PC-3 (cell line): ENCODE data around the gene DHX29. TPM values are rescaled to one million over a fixed set of nuclear protein-coding genes. Genes with fewer than 3 reads are reported as not detected.
A peak's percentile ranks its signal among the peaks of the same experiment; 100 is the strongest.

ENCODE experiments used
- ATAC-seq: fragments of 200-7000 bp; cut with Tn5 transposase; 2 replicates; pipeline ENCODE4 v1.9.1; 2020; ENCODE audit warnings: mild to moderate bottlenecking, moderate library complexity
- BruUV-seq: library from RNA; stranded (reverse); fragments of 400-500 nt; replicated peaks from 2 replicates; lab custom pipeline; 2021; lab: Mats Ljungman, UMichigan
- CTCF ChIA-PET: fragments of 300-600 bp; sonication (Branson Sonifier 250); formaldehyde crosslinking; loops from one replicate; lab custom pipeline; 2022; ENCODE audit warnings: antibody characterized with exemption; lab: Charles Lee
- POLR2A ChIA-PET: fragments of 300-600 bp; sonication (Branson Sonifier 250); formaldehyde crosslinking; loops from one replicate; lab custom pipeline; 2022; ENCODE audit warnings: antibody characterized with exemption; ENCODE audit not compliant: unreplicated experiment; lab: Charles Lee
- DNase-seq: peaks from one replicate; pipeline ENCODE4 v3.0.0-alpha.2; 2015
- H2AFZ ChIP-seq: fragments of 300-600 bp; sonication (generic); 2 replicates; pipeline ENCODE4 v1.6.0; 2016; ENCODE audit warnings: antibody characterized with exemption, low read length
- H3F3A ChIP-seq: fragments of 300-600 bp; sonication (generic); one replicate; pipeline ENCODE4 v1.6.0; 2017; ENCODE audit warnings: antibody characterized with exemption, low read length, control low read depth, mild to moderate bottlenecking; ENCODE audit not compliant: unreplicated experiment
- H3K27ac ChIP-seq: fragments of 300-600 bp; sonication (generic); 2 replicates; pipeline ENCODE4 v1.5.1; 2016; ENCODE audit warnings: mild to moderate bottlenecking, low read length
- H3K27me3 ChIP-seq: fragments of 300-600 bp; sonication (generic); 2 replicates; pipeline ENCODE4 v1.6.1; 2016; ENCODE audit warnings: low read length, mixed read lengths
- H3K36me3 ChIP-seq: fragments of 300-600 bp; sonication (generic); 2 replicates; pipeline ENCODE4 v1.6.1; 2016; ENCODE audit warnings: low read depth, mixed run types, low read length, mixed read lengths
- H3K4me1 ChIP-seq: fragments of 300-600 bp; sonication (generic); 2 replicates; pipeline ENCODE4 v1.5.1; 2016; ENCODE audit warnings: low read length; ENCODE audit not compliant: insufficient read depth
- H3K4me2 ChIP-seq: fragments of 300-600 bp; sonication (generic); 2 replicates; pipeline ENCODE4 v1.6.0; 2016; ENCODE audit warnings: low read length
- H3K4me3 ChIP-seq: fragments of 300-600 bp; sonication (generic); 2 replicates; pipeline ENCODE4 v1.5.1; 2016; ENCODE audit warnings: mild to moderate bottlenecking, low read length, mixed read lengths
- H3K79me2 ChIP-seq: fragments of 300-600 bp; sonication (generic); 2 replicates; pipeline ENCODE4 v1.6.1; 2017; ENCODE audit warnings: low read length, mixed read lengths
- H3K9ac ChIP-seq: fragments of 300-600 bp; sonication (generic); 2 replicates; pipeline ENCODE4 v1.6.0; 2016; ENCODE audit warnings: mild to moderate bottlenecking, low read length
- H3K9me2 ChIP-seq: fragments of 300-600 bp; sonication (generic); replicated peaks from 2 replicates; pipeline ENCODE4 v1.6.1; 2016; ENCODE audit warnings: mixed run types, low read length, mixed read lengths
- H3K9me3 ChIP-seq: fragments of 300-600 bp; sonication (generic); 2 replicates; pipeline ENCODE4 v1.6.1; 2016; ENCODE audit warnings: low read length, mixed read lengths
- H4K20me1 ChIP-seq: fragments of 300-600 bp; sonication (generic); 2 replicates; pipeline ENCODE4 v1.6.1; 2016; ENCODE audit warnings: low read length, mixed read lengths
- CTCF ChIP-seq: fragments of 300-600 bp; sonication (generic); conservative IDR thresholded peaks from 2 replicates; pipeline ENCODE4 v1.5.1; 2017; ENCODE audit warnings: antibody characterized with exemption, low read depth, mild to moderate bottlenecking, low read length
- EZH2 ChIP-seq: fragments of 300-600 bp; sonication (generic); IDR thresholded peaks from one replicate; pipeline ENCODE4 v1.6.1; 2017; ENCODE audit warnings: antibody characterized with exemption, mild to moderate bottlenecking, low read length; ENCODE audit not compliant: unreplicated experiment
- EZH2phosphoT487 ChIP-seq: fragments of 300-600 bp; sonication (generic); IDR thresholded peaks from 2 replicates; pipeline ENCODE4 v1.6.1; 2018; ENCODE audit warnings: mild to moderate bottlenecking, antibody characterized with exemption, low read length, borderline replicate concordance
- intact Hi-C: fragments of 100-400 bp; cut with micrococcal nuclease; formaldehyde crosslinking; loops from 2 replicates; pipeline ENCODE4 v1.9.0; 2023
- total RNA-seq: library from RNA; depleted of rRNA; stranded (reverse); fragments of >200 nt; gene quantifications from 2 replicates; pipeline ENCODE4 v1.2.3, GENCODE V29; 2014

DHX29 gene
- total RNA-seq, 1 experiment from 2014 or later, result 13.4 TPM

- Histone ChIP-seq H3K4me3 (peak overlapping the region; percentile 76), H3K79me2 (peaks cover 7% of the 10 kb centered on the region), H3K36me3 (no peaks in the 10 kb centered on the region), H3K9me3 (no peaks in the 10 kb centered on the region), H3F3A (no peaks in the 10 kb centered on the region), H3K9me2 (no peaks in the 10 kb centered on the region), H3K4me2 (peak overlapping the region; percentile 84), H3K27ac (no peak overlapping the region), H3K9ac (peak overlapping the region; percentile 49), H4K20me1 (no peaks in the 10 kb centered on the region), H3K4me1 (peaks cover 14% of the 10 kb centered on the region; the same call in 1 of the 2 replicates), H3K27me3 (no peaks in the 10 kb centered on the region), H2AFZ (peak overlapping the region; percentile 90)
- POLR2A ChIA-PET, result no interaction called here
- ATAC-seq (peak; percentile 67), DNase-seq (peak; percentile 62)
- TF ChIP-seq EZH2phosphoT487 (no peak), CTCF (peak; percentile 67), EZH2 (no peak)
- intact Hi-C loops, result loop anchor here (2.0 kb wide), 1 partner anchor 81 kb away; the partner anchor contains the start of genes DHX29 and MTREX
- BruUV-seq, result no TSS peak
- CTCF ChIA-PET, result no interaction called here
Measured at GRCh38 chr5:55226027-55226933, 81.2 kb downstream of the DHX29 start.

- no peak for DNase-seq
- Histone ChIP-seq H2AFZ (no peak overlapping the region), H3K9ac (no peak overlapping the region), H3K27ac (no peak overlapping the region), H3K27me3 (no peaks in the 10 kb centered on the region), H3F3A (no peaks in the 10 kb centered on the region), H3K36me3 (no peaks in the 10 kb centered on the region), H3K4me3 (no peak overlapping the region), H3K9me3 (no peaks in the 10 kb centered on the region), H3K79me2 (no peaks in the 10 kb centered on the region), H3K9me2 (no peaks in the 10 kb centered on the region), H3K4me1 (peaks cover 8% of the 10 kb centered on the region; the same call in 1 of the 2 replicates), H3K4me2 (no peak overlapping the region), H4K20me1 (no peaks in the 10 kb centered on the region)
- ChIA-PET POLR2A (no interaction called here), CTCF (no interaction called here)
- TF ChIP-seq CTCF (no peak), EZH2 (no peak), EZH2phosphoT487 (no peak)
- BruUV-seq, result no TSS peak
- no peak for ATAC-seq
- intact Hi-C loops, result no loop called here
Measured at GRCh38 chr5:55225346-55225745, 82.1 kb downstream of the DHX29 start.

GRCh38 chr5:55223812-55224240 is 83.7 kb downstream of the DHX29 start:
- Histone ChIP-seq H3K4me1 (peaks cover 17% of the 10 kb centered on the region), H3K36me3 (no peaks in the 10 kb centered on the region), H3K9ac (no peak overlapping the region), H3K27ac (no peak overlapping the region), H3K4me2 (no peak overlapping the region), H2AFZ (no peak overlapping the region), H3K9me3 (no peaks in the 10 kb centered on the region), H3K27me3 (no peaks in the 10 kb centered on the region), H3K9me2 (no peaks in the 10 kb centered on the region), H3K79me2 (no peaks in the 10 kb centered on the region), H3K4me3 (no peak overlapping the region), H3F3A (no peaks in the 10 kb centered on the region), H4K20me1 (no peaks in the 10 kb centered on the region)
- DNase-seq (no peak), ATAC-seq (no peak)
- ChIA-PET POLR2A (no interaction called here), CTCF (interaction anchor here (0.7 kb wide), 1 partner anchor 119 kb away, joined by 3 read pairs; no protein-coding TSS in a partner anchor)
- TF ChIP-seq EZH2 (no peak), EZH2phosphoT487 (no peak), CTCF (no peak)
- intact Hi-C loops, result no loop called here
- BruUV-seq, result no TSS peak
